Peyer's patch (tissue), 4 donors: ENCODE measurements around the gene GPR183.

ENCODE experiments used
- CTCF ChIP-seq, 6 experiments: fragments of 450-650 bp in 4 of 6; fragments of 200-600 bp in 2 of 6; sonication (generic) in 1 of 6; IDR thresholded peaks; one replicate each; pipeline ENCODE4 v1.5.1; 2017 to 2019; ENCODE audit warnings: antibody characterized with exemption in 6 of 6, mild to moderate bottlenecking in 3 of 6, moderate library complexity in 1 of 6
- POLR2A ChIP-seq, 2 donors: fragments of 450-650 bp; IDR thresholded peaks; one replicate each; pipeline ENCODE4 v1.5.1; 2017; ENCODE audit warnings: antibody characterized with exemption in 2 of 2, mild to moderate bottlenecking in 2 of 2, moderate library complexity in 2 of 2

DNA sequence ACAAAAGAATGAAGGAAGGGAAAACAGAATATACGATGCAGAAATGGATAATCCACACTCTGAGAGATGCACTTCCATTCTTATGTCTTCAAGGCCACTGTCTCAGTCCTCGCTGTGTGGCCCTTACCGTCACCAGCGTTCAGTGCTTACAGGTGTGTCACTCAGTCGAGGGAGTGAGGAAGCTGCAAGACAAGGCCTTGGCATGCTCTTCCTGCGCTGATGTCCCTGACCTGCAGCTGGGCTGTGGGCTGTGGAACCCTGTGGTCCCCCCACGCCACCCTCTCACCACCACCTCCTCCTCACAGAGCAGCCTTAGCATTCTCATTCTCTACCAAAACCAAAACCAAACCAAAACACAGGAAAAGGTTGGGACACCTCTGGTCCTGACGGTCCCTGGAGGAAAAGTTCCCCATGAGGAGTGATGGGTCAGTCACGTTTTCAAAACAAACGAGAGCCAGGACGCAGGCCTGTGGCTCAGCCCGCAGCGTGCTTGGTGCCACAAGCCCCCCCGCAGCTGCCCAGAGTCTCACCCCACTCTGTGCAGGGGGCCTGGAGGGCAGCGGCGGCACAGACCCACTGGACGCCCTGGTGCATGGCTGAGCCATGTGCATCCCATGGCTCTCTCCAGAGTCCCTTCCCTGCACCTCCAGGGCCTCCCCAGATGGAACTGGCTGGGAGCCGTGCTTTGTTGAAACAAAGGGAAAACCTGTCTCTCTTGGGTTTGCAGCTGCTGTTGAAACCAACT is 48.2 kb upstream of the GPR183 start:
- TF ChIP-seq CTCF (IDR thresholded peaks at IDR 0.05): no peak
- TF ChIP-seq POLR2A (IDR thresholded peaks at IDR 0.05): no peak
